ENCODE data around the gene TSPAN18.
"Not testable (repeated sequence)": the region's sequence is repeated elsewhere in the genome, so short reads cannot be mapped to it uniquely, and the experiment has no call there.

The TSPAN18 gene

GRCh38 chr11:44868455-44869421 is 142.0 kb downstream of the TSPAN18 start:
- no peak for DNase-seq (ENCODE audit: low spot score)

- DNase-seq (ENCODE audit: low spot score): no peak
Measured at GRCh38 chr11:44870181-44870580, 143.4 kb downstream of the TSPAN18 start.

DNA sequence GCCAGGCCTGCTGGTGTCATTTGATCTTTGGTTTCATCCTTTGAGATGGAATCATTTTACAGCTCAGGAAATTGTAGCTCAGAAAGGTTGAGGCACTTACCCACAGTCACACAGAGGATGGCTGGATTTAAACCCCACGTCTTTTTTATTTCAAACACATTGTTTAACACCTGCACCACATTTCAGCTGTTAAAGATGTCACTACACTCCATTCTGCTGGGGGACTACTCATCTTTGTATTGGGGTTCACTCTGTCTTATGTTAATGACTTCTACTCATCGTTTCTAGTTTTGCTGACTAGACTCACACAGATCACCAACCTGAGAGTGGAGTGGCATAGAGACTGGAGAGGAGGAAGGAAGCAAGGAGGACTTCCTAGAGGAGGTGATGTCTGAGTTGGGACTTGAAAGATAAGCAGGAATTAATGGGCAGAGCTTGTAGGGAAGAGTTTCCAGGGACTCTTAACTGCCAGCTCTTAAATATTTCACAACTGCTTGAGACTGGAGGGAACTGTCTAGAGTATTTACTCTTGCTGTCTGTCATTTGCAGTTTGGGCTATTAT is 143.9 kb downstream of the TSPAN18 start:
- DNase-seq (ENCODE audit: low spot score): no peak

DNA sequence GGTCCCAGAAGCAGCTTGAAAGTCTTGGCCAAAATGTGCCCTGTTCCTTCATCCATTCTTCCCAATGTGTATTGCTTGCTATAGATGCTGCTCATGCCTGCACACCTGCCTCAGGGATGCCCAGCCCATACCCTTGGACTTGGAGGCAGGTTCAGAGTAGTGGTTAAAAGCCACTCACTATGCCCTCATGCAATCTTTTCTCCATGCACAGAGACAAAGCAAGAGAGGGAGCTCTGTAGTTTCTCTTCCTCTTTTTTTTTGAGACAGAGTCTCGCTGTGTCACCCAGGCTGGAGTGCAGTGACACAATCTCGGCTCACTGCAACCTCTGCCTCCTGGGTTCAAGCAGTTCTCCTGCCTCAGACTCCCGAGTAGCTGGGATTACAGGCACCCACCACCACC is 144.9 kb downstream of the TSPAN18 start:
- not testable (repeated sequence) for DNase-seq (ENCODE audit: low spot score)

DNA sequence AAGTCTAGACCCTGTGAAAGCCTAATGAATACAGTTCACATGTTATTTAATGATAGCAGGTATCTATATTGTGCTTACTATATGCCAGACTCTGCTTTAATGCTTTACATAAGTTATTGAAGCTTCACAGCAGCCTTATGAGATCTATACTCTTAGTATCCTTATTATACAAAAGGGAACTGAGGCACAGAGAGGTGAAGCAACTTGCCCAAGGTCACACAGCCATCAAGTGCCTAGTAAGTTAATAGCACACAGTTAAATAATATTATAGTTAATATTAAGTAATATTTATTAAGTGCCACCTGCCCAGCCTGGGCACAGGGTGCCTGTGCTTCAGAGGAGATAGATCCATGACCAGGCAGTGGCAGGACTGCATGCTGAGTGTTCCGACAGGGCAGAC is 145.8 kb downstream of the TSPAN18 start:
- DNase-seq (ENCODE audit: low spot score): no peak

GRCh38 chr11:44873537-44873936 is 146.8 kb downstream of the TSPAN18 start:
- no peak for DNase-seq (ENCODE audit: low spot score)

DNA sequence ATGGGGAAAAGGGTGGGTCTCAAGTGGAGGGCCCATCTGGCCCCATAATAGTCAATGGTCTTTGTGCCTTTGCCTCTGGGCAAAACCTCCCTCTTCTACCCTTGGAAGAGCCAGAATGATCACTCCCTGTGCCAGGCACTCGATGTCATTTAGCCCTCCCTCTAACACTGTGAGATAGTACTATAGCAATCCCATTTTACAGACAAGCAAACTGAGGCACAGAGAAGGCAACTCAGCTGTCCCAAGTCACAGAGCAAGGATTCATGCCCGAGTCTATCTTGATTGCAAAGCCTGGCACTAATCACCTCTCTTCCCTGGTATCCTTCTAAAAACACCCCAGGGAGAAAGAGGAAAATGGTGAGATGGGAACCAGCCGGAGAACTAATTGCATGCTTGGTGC is 147.5 kb downstream of the TSPAN18 start:
- DNase-seq (ENCODE audit: low spot score): no peak

DNA sequence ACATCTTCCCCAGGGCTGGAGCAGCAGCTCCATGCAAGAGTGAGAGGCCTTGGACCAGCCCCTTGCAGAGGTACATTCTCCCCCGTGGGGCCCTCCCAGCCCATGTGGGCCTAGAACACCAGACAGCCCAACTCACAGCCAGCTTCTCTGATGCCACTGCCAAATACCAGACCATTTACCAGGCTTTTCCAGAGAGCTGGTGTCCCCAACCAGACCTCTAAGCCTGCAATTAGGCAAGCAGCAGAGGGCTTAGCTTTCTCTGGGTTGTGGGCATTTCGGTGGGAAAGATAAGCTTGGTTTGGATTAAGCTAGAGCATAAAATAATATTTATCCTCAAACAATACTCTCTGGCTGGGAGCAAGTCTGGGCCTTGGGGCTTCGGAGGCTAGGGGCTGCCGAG is 148.3 kb downstream of the TSPAN18 start:
- DNase-seq (ENCODE audit: low spot score): peak; percentile 26

DNA sequence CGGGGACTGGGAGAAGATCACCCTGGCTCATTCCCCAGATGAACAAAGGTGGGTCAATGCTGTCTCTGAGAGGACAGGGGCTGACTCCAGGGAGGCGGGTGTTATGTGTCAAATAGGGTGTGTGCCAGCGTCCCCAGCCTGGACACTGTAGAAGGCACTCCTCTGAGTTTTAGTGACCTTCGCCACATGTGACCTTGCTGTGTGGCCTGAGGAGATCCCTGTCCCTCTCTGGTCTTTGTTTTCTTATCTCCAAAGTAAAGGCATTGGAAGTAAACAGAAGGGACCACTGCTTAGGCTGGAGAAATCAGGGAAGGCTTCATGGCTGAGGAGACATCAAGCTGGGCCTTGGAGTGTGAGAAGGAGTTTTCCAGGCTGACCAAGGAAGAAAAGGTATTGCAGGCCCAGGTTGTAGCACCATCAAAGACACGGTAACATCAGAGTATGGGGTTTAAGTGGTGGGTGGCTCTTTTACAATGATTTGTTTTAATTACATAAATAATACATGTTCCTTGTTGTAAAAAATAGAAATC is 149.5 kb downstream of the TSPAN18 start:
- DNase-seq (ENCODE audit: low spot score): no peak

- no peak for DNase-seq (ENCODE audit: low spot score)
Measured at GRCh38 chr11:44876906-44877305, 150.1 kb downstream of the TSPAN18 start.

- no peak for DNase-seq (ENCODE audit: low spot score)
Measured at GRCh38 chr11:44877571-44878497, 151.1 kb downstream of the TSPAN18 start.

GRCh38 chr11:44878711-44879110 is 151.9 kb downstream of the TSPAN18 start:
- DNase-seq (ENCODE audit: low spot score): no peak

DNA sequence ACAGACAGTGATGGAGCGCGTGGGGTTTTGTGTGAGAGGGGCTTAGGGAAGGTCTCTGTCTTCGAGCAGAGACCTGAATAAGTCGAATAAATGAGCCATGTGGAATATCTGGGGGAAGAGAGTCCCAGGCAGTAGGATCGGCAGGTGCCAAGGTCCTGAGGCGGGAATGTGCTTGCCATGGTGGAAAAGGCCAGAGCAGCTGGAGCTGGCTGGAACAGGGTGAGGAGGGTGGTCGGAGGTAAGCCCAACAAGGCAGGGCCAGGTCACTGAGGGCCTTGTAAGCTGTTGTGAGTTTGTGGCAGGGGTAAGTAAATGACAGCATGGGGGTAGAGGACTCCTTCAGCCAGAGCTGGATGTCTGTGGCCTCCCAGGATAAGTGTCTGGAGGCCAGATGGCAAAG is 152.7 kb downstream of the TSPAN18 start:
- DNase-seq (ENCODE audit: low spot score): no peak

DNA sequence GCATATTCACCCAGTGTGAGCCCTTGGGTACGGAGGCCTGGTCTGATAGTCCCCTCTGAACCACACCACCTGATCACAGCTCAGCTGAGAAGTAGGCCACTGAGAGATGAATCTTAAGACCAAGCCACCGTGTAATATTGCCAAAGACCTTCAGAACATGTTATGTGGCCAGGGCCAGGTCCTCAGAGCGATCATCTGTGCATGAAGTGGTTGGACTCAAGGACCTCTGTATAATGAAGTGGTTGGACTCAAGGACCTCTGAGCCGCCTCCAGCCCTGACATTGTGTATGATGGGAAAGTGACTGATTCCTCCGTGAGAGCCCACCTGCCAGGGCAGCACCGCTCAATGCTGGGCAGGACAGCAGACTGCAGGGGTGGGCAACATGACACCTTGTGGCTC is 153.7 kb downstream of the TSPAN18 start:
- DNase-seq (ENCODE audit: low spot score): no peak

DNA sequence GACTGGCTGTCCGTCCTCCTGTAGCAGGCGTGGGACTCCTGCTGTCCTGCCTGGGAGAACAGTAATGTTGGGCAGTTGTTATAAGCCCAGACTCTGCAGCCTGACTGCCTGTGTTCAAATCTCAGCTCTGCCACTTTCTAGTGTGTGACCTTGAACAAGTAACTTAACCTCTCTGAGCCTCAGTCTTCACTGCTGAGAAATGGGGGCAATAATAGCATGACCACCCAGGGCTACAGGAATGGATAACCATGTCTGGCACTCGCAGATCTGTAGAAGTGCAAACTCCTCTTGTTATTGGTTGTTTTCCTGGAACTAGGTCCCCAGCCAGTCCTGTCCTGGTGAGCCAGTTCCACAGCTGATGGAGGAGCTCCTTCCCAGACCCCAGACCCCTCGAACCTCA is 154.2 kb downstream of the TSPAN18 start:
- no peak for DNase-seq (ENCODE audit: low spot score)

- no peak for DNase-seq (ENCODE audit: low spot score)
Measured at GRCh38 chr11:44883277-44883676, 156.5 kb downstream of the TSPAN18 start.

DNA sequence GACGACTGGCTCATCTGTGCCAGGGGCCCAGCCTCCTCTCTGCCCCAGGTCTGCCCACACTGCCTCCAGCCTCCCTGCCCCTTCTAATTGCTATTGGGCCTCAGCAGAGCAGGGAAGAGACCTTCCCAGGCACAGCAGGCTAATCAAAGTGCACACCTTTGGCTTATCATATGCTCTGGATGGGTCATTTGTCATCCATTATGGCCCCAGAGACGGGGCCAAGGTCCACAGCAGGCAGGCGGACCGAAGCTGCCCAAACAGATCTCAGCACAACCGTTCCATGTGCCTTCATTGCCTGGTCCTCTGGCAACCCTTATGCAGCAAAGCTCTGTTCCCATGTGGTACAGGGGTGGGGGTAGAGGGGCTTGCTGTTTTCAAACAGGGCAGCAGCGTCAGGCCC is 157.3 kb downstream of the TSPAN18 start:
- peak; percentile 41 for DNase-seq (ENCODE audit: low spot score)

GRCh38 chr11:44885065-44885810 is 158.5 kb downstream of the TSPAN18 start:
- no peak for DNase-seq (ENCODE audit: low spot score)

GRCh38 chr11:44885919-44886789 is 159.4 kb downstream of the TSPAN18 start:
- no peak for DNase-seq (ENCODE audit: low spot score)

GRCh38 chr11:44886790-44887140 is 160.0 kb downstream of the TSPAN18 start:
- no peak for DNase-seq (ENCODE audit: low spot score)

DNA sequence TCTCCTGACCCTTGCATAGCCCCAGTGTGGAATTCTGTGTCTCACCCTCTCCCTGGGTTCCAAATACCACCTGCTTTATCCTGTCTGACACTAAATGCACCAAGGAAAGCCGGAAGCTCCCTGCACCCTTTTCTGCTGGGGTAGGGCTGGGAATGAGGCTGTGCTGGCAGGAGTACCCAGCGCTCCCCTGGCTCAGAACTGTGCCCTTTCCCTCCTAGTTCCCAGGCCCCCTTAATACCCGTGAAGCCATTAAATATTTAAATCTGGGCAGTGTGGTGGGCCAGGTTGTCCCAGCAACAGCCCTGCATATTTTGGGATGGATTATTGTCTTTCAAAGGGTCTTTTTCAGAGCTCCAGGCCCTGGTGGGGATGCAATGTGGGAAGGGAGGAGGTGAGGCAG is 160.9 kb downstream of the TSPAN18 start:
- no peak for DNase-seq (ENCODE audit: low spot score)
